ENCODE results near the gene MPP2.

The MPP2 gene

GRCh38 chr17:43892647-43892952 is 14.7 kb downstream of the MPP2 start:
- DNase-seq = no peak
- no peak overlapping the region for H2AFZ ChIP-seq (ENCODE audit: low read length)
- H3K27ac ChIP-seq (ENCODE audit: low read length) = no peak overlapping the region
- no peaks in the 10 kb centered on the region for H3K9me2 ChIP-seq (replicated peaks; ENCODE audit: insufficient read depth, low read length)
- H3K36me3 ChIP-seq (replicated peaks; ENCODE audit: insufficient read depth, low read length) = no peaks in the 10 kb centered on the region
- no peaks in the 10 kb centered on the region for H3K79me2 ChIP-seq (ENCODE audit: low read length)
- H3K4me2 ChIP-seq (ENCODE audit: low read depth, low read length) = no peak overlapping the region
- H3K4me1 ChIP-seq (ENCODE audit: low read length) = no peaks in the 10 kb centered on the region
- H3K9ac ChIP-seq (ENCODE audit: low read length) = no peak overlapping the region
- TF ChIP-seq EZH2 (optimal IDR thresholded peaks at IDR 0.05; ENCODE audit: low read depth, low read length) (no peak), EZH2phosphoT487 (IDR thresholded peaks at IDR 0.05; ENCODE audit: low read length) (no peak), CTCF (IDR thresholded peaks at IDR 0.05; ENCODE audit: low read length) (no peak)
- H4K20me1 ChIP-seq (ENCODE audit: insufficient read depth, low read length) = no peaks in the 10 kb centered on the region
- H3K27me3 ChIP-seq (replicated peaks; ENCODE audit: insufficient read depth, low read length) = no peaks in the 10 kb centered on the region
- H3K9me3 ChIP-seq (replicated peaks; ENCODE audit: insufficient read depth, low read length) = no peaks in the 10 kb centered on the region
- H3F3A ChIP-seq (ENCODE audit: insufficient read depth, low read length) = no peaks in the 10 kb centered on the region
- no peak overlapping the region for H3K4me3 ChIP-seq (ENCODE audit: low read length)

- H3K4me2 ChIP-seq (ENCODE audit: low read depth, low read length) = no peak overlapping the region
- no peak overlapping the region for H3K9ac ChIP-seq (ENCODE audit: low read length)
- H3K27me3 ChIP-seq (replicated peaks; ENCODE audit: insufficient read depth, low read length) = no peaks in the 10 kb centered on the region
- no peak overlapping the region for H3K27ac ChIP-seq (ENCODE audit: low read length)
- H3K4me3 ChIP-seq (ENCODE audit: low read length) = no peak overlapping the region
- H4K20me1 ChIP-seq (ENCODE audit: insufficient read depth, low read length) = no peaks in the 10 kb centered on the region
- no peaks in the 10 kb centered on the region for H3K9me2 ChIP-seq (replicated peaks; ENCODE audit: insufficient read depth, low read length)
- H3K9me3 ChIP-seq (replicated peaks; ENCODE audit: insufficient read depth, low read length) = no peaks in the 10 kb centered on the region
- no peaks in the 10 kb centered on the region for H3K4me1 ChIP-seq (ENCODE audit: low read length)
- no peak overlapping the region for H2AFZ ChIP-seq (ENCODE audit: low read length)
- no peaks in the 10 kb centered on the region for H3F3A ChIP-seq (ENCODE audit: insufficient read depth, low read length)
- no peak for DNase-seq
- H3K36me3 ChIP-seq (replicated peaks; ENCODE audit: insufficient read depth, low read length) = no peaks in the 10 kb centered on the region
- TF ChIP-seq EZH2 (optimal IDR thresholded peaks at IDR 0.05; ENCODE audit: low read depth, low read length) = no peak
- no peak for TF ChIP-seq EZH2phosphoT487 (IDR thresholded peaks at IDR 0.05; ENCODE audit: low read length)
- no peak for TF ChIP-seq CTCF (IDR thresholded peaks at IDR 0.05; ENCODE audit: low read length)
- no peaks in the 10 kb centered on the region for H3K79me2 ChIP-seq (ENCODE audit: low read length)
These were observed 15.3 kb downstream of the MPP2 start for GRCh38 chr17:43891851-43892646.

- Histone ChIP-seq H3K79me2 (ENCODE audit: low read length) (no peaks in the 10 kb centered on the region), H3K27ac (ENCODE audit: low read length) (no peak overlapping the region), H2AFZ (ENCODE audit: low read length) (no peak overlapping the region), H3K36me3 (replicated peaks; ENCODE audit: insufficient read depth, low read length) (no peaks in the 10 kb centered on the region), H3K9ac (ENCODE audit: low read length) (no peak overlapping the region), H3F3A (ENCODE audit: insufficient read depth, low read length) (no peaks in the 10 kb centered on the region), H3K4me1 (ENCODE audit: low read length) (no peaks in the 10 kb centered on the region), H3K9me3 (replicated peaks; ENCODE audit: insufficient read depth, low read length) (no peaks in the 10 kb centered on the region), H3K4me2 (ENCODE audit: low read depth, low read length) (no peak overlapping the region), H3K27me3 (replicated peaks; ENCODE audit: insufficient read depth, low read length) (no peaks in the 10 kb centered on the region), H3K9me2 (replicated peaks; ENCODE audit: insufficient read depth, low read length) (no peaks in the 10 kb centered on the region), H3K4me3 (ENCODE audit: low read length) (no peak overlapping the region), H4K20me1 (ENCODE audit: insufficient read depth, low read length) (no peaks in the 10 kb centered on the region)
- DNase-seq = no peak
- TF ChIP-seq CTCF (IDR thresholded peaks at IDR 0.05; ENCODE audit: low read length) = no peak
These were observed 17.1 kb downstream of the MPP2 start for GRCh38 chr17:43890240-43890639.

Measured in MM.1S (cell line).